OCI-LY3 (cell line): ENCODE data around the gene SLC7A6OS.

Experiments used
- H2AFZ ChIP-seq: fragments of 200-600, 300-600 bp; shearing (Covaris generic); 2 replicates; pipeline ENCODE4 v1.6.0; 2014; ENCODE audit warnings: antibody characterized with exemption, low read depth, low read length
- H3K27ac ChIP-seq: fragments of 200-600, 300-600 bp; sonication (generic); 2 replicates; pipeline ENCODE4 v1.5.1; 2014; ENCODE audit warnings: mild to moderate bottlenecking, low read length, moderate library complexity, mixed read lengths
- H3K27me3 ChIP-seq: fragments of 200-600, 300-600 bp; sonication (generic); 2 replicates; pipeline ENCODE4 v1.6.1; 2014; ENCODE audit warnings: low read depth, low read length, mixed read lengths
- H3K36me3 ChIP-seq: fragments of 200-600, 300-600 bp; sonication (generic); replicated peaks from 2 replicates; pipeline ENCODE3; 2014; ENCODE audit warnings: low read depth, low read length, mixed read lengths
- H3K4me1 ChIP-seq: fragments of 300-600, 200-600 bp; sonication (generic); 2 replicates; pipeline ENCODE4 v1.6.1; 2014; ENCODE audit warnings: low read length, mixed read lengths
- H3K4me2 ChIP-seq: fragments of 200-600, 300-600 bp; sonication (generic); 2 replicates; pipeline ENCODE4 v1.6.1; 2014; ENCODE audit warnings: low read length, mixed read lengths
- H3K4me3 ChIP-seq: fragments of 300-600, 200-600 bp; sonication (generic); 2 replicates; pipeline ENCODE4 v1.5.1; 2014; ENCODE audit warnings: antibody characterized with exemption, mild to moderate bottlenecking, low read length, moderate library complexity
- H3K79me2 ChIP-seq: fragments of 300-600, 200-600 bp; shearing (Covaris generic); 2 replicates; pipeline ENCODE4 v1.6.1; 2014; ENCODE audit warnings: mild to moderate bottlenecking, low read length, mixed read lengths
- H3K9ac ChIP-seq: fragments of 300-600, 200-600 bp; shearing (Covaris generic); 2 replicates; pipeline ENCODE4 v1.6.0; 2014; ENCODE audit warnings: mild to moderate bottlenecking, low read length, moderate library complexity
- H3K9me3 ChIP-seq: fragments of 200-600, 300-600 bp; shearing (Covaris generic); 2 replicates; pipeline ENCODE4 v1.6.1; 2014; ENCODE audit warnings: low read length, mixed read lengths; ENCODE audit not compliant: insufficient read depth
- H4K20me1 ChIP-seq: fragments of 200-600, 300-600 bp; sonication (generic); 2 replicates; pipeline ENCODE4 v1.6.1; 2016; ENCODE audit warnings: low read length, mixed read lengths; ENCODE audit not compliant: insufficient read depth
- EZH2phosphoT487 ChIP-seq: fragments of 200-600 bp; shearing (Covaris generic); IDR thresholded peaks from 2 replicates; pipeline ENCODE4 v1.6.1; 2018; ENCODE audit warnings: antibody characterized with exemption, mixed run types, low read depth
- TF ChIP-seq, protein P1 (sequence below): fragments of 200-600, 300-600 bp; sonication (generic); IDR thresholded peaks from 2 replicates; pipeline ENCODE4 v1.5.1; 2014; ENCODE audit warnings: antibody characterized with exemption, low read length, low read depth

Gene SLC7A6OS

DNA sequence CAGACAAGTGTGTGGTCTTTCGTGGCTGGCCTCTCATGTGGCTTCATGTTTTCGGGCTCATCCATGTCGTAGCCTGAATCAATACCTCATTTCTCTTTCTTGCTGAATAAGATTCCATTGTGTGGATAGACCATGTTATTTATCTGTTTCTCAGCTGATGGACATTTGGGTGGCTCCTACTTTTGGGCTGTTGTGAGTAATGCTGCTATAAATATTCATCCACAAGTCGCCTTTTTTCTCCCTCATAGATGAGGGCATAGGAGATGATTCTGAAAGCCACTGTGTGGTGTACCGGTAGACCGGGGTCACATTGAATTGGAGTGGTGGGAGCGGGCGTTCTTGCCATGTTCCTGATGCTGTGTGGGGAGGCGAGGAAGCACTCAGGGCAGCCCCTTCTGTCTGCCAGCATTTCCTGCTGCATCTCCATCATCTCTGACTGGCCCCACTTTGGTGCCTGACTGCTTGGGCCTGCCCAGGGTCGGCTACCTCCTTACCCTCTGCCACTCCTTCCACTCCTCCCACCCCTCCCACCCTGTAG is 40.1 kb upstream of the SLC7A6OS start:
- H3K9me3 ChIP-seq, result no peaks in the 10 kb centered on the region
- no peak overlapping the region for H3K4me3 ChIP-seq
- H3K4me2 ChIP-seq, result no peak overlapping the region
- peaks cover 41% of the 10 kb centered on the region for H3K36me3 ChIP-seq
- no peak overlapping the region for H3K9ac ChIP-seq
- no peak overlapping the region for H3K27ac ChIP-seq
- no peaks in the 10 kb centered on the region for H3K79me2 ChIP-seq
- H3K4me1 ChIP-seq, result peaks cover 4% of the 10 kb centered on the region
- TF ChIP-seq, protein P1, sequence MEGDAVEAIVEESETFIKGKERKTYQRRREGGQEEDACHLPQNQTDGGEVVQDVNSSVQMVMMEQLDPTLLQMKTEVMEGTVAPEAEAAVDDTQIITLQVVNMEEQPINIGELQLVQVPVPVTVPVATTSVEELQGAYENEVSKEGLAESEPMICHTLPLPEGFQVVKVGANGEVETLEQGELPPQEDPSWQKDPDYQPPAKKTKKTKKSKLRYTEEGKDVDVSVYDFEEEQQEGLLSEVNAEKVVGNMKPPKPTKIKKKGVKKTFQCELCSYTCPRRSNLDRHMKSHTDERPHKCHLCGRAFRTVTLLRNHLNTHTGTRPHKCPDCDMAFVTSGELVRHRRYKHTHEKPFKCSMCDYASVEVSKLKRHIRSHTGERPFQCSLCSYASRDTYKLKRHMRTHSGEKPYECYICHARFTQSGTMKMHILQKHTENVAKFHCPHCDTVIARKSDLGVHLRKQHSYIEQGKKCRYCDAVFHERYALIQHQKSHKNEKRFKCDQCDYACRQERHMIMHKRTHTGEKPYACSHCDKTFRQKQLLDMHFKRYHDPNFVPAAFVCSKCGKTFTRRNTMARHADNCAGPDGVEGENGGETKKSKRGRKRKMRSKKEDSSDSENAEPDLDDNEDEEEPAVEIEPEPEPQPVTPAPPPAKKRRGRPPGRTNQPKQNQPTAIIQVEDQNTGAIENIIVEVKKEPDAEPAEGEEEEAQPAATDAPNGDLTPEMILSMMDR, result no peak
- TF ChIP-seq EZH2phosphoT487, result no peak
- no peaks in the 10 kb centered on the region for H3K27me3 ChIP-seq
- H4K20me1 ChIP-seq, result no peaks in the 10 kb centered on the region
- H2AFZ ChIP-seq, result no peak overlapping the region

DNA sequence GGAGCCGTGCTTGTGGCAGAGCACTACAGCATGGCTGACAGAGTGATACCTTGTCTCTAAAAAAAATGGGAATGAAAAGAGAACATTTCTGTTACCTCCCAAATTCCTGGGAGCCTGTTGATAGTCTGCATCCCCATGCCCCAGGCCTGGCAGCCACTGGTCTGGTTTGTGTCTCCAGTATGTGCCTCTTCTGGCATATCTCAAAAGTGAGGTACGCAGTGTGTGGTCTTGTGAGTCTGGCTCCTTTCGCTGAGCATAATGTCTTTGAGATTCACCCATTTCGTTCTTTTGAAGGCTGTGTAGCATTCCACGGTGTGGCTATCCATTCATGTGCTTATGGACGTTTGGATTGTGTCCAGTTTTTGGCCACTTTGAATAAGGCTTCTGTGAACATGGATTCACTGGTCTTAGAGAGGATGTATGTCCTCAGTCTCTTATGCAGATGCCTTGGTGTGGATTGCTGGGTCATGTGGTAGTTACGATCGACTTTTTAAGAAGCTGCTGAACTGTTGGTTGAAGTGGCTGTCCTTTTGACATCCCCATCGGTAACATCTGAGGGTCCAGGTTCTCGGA is 39.2 kb upstream of the SLC7A6OS start:
- H2AFZ ChIP-seq, result no peak overlapping the region
- H3K27ac ChIP-seq, result no peak overlapping the region
- H3K4me3 ChIP-seq, result no peak overlapping the region
- H4K20me1 ChIP-seq, result no peaks in the 10 kb centered on the region
- H3K27me3 ChIP-seq, result no peaks in the 10 kb centered on the region
- TF ChIP-seq, protein P1, result no peak
- TF ChIP-seq EZH2phosphoT487, result no peak
- H3K4me1 ChIP-seq, result no peaks in the 10 kb centered on the region
- no peak overlapping the region for H3K9ac ChIP-seq
- no peaks in the 10 kb centered on the region for H3K79me2 ChIP-seq
- no peak overlapping the region for H3K4me2 ChIP-seq
- peaks cover 46% of the 10 kb centered on the region for H3K36me3 ChIP-seq
- H3K9me3 ChIP-seq, result no peaks in the 10 kb centered on the region

DNA sequence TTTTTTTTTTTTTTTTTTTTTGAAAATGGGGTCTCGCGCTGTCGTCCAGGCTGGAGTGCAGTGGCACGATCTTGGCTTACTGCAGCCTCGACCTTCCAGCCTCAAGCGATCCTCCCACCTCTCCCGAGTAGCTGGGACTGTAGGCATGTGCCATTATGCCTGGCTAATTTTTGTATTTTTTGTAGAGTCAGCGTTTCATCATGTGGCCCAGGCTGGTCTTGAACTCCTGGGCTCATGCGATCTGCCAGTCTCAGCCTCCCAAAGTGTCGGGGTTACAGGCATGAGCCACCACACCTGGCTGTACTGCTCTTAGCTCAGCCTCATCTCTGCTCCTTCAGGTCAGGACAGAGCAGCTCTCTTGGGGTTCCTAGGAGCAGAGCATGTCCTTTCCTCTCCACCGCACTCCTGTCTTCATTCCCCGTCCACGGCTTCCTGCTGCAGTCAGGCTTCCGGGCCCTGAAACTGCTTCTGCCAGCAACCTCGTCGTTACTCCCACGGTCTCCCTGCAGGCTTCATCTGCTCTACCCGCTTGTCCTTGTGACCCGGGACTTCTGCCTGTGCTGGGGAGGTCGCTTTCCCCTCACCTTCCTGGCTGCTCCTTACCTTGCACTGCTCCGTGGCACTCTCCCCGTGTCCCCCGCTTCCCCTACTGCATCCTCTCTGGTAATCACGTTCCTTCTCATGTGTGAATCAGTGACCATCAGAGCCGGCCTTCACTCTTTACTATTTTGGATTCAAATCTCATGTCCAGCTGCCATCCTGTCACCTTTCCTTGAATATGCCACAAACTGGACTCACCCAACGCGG is 38.1 kb upstream of the SLC7A6OS start:
- H3K9ac ChIP-seq, result no peak overlapping the region
- no peaks in the 10 kb centered on the region for H3K27me3 ChIP-seq
- H3K79me2 ChIP-seq, result no peaks in the 10 kb centered on the region
- TF ChIP-seq, protein P1, result no peak
- no peak for TF ChIP-seq EZH2phosphoT487
- peaks cover 43% of the 10 kb centered on the region for H3K36me3 ChIP-seq
- no peak overlapping the region for H3K4me2 ChIP-seq
- no peak overlapping the region for H2AFZ ChIP-seq
- H3K9me3 ChIP-seq, result no peaks in the 10 kb centered on the region
- H4K20me1 ChIP-seq, result no peaks in the 10 kb centered on the region
- H3K4me1 ChIP-seq, result no peaks in the 10 kb centered on the region
- no peak overlapping the region for H3K27ac ChIP-seq
- H3K4me3 ChIP-seq, result no peak overlapping the region

DNA sequence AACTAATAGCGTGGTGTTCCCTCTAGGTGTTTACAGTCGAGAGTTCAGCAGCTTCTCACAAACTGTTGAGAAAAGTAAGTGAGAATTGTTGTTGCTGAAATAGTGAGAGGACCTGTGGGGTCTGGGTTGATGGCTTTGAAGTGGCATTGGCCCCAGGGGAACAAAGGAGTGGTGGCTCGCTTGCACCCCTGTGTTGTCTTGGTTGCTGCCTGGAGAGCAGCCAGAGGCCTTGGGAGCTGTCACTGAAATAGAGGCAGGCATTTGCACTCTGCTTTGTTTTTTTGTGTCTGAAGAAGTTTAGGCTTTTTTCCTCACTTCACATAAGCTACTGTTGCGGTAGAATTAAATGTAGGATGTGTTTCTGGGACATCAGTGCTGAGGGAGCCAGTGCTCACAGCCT is 36.9 kb upstream of the SLC7A6OS start:
- H3K4me3 ChIP-seq, result no peak overlapping the region
- H3K9ac ChIP-seq, result no peak overlapping the region
- H3K27ac ChIP-seq, result no peak overlapping the region
- H3K9me3 ChIP-seq, result no peaks in the 10 kb centered on the region
- no peaks in the 10 kb centered on the region for H3K4me1 ChIP-seq
- TF ChIP-seq, protein P1, result no peak
- TF ChIP-seq EZH2phosphoT487, result no peak
- H3K79me2 ChIP-seq, result no peaks in the 10 kb centered on the region
- peaks cover 40% of the 10 kb centered on the region for H3K36me3 ChIP-seq
- H3K4me2 ChIP-seq, result no peak overlapping the region
- no peak overlapping the region for H2AFZ ChIP-seq
- no peaks in the 10 kb centered on the region for H4K20me1 ChIP-seq
- H3K27me3 ChIP-seq, result no peaks in the 10 kb centered on the region
